AG09319 (cell line): ENCODE results near the gene GLOD4.
"Not testable (repeated sequence)": the region's sequence is repeated elsewhere in the genome, so short reads cannot be mapped to it uniquely, and the experiment has no call there.

Experiments used
- DNase-seq: peaks from one replicate; pipeline ENCODE4 v3.0.0-alpha.2; 2010; ENCODE audit warnings: low read depth; ENCODE audit errors: extremely low read depth
- TF ChIP-seq, protein P1 (sequence below): IDR thresholded peaks from 2 replicates; pipeline ENCODE4 v1.5.1; 2011; ENCODE audit warnings: low read depth, mild to moderate bottlenecking, inconsistent platforms, low read length, moderate library complexity

The GLOD4 gene, protein sequence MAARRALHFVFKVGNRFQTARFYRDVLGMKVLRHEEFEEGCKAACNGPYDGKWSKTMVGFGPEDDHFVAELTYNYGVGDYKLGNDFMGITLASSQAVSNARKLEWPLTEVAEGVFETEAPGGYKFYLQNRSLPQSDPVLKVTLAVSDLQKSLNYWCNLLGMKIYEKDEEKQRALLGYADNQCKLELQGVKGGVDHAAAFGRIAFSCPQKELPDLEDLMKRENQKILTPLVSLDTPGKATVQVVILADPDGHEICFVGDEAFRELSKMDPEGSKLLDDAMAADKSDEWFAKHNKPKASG

DNA sequence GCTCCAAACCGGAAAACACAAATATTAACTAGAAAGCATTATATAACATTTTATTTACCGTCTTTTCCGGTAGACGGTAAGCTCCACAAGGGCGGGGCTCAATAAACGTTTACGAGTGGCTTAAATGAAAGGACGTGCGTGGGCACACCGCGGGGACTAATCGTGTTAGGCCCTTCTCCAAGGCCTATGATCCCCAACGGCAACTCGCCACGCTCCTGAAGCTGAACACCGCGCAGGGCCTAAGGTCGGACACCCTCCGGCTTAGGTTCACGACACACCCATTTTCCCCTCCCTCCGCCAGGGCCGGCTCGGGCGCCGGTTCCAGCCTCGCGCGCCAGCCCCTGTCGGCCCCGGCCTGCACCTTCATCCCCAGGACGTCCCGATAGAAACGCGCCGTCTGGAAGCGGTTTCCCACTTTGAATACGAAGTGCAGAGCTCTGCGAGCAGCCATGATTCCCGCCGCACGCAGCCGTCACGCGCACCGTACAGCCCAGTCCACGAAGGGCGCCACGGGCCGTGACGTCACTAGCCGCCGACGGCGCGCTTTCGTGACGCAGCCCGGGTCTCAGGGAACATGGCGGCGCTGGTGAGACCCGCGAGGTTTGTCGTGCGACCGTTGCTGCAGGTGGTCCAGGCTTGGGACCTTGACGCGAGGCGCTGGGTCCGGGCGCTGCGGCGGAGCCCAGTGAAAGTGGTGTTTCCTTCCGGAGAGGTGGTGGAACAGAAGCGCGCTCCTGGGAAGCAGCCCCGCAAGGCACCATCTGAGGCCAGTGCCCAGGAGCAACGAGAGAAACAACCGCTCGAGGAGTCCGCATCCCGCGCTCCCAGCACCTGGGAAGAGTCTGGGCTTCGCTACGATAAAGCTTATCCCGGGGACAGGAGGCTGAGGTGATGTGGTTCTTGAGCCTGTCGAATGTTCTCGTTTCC is at the start of gene GLOD4, which contains the start of gene MRM3:
Gene GLOD4 (minus strand): TSS at position 476 of the 927 bp plus-strand sequence. CDS start 25 bp downstream, at position 451.
Gene MRM3 (plus strand): TSS at position 549 of the 927 bp plus-strand sequence. CDS start 26 bp downstream, at position 575.
- TF ChIP-seq, protein P1, sequence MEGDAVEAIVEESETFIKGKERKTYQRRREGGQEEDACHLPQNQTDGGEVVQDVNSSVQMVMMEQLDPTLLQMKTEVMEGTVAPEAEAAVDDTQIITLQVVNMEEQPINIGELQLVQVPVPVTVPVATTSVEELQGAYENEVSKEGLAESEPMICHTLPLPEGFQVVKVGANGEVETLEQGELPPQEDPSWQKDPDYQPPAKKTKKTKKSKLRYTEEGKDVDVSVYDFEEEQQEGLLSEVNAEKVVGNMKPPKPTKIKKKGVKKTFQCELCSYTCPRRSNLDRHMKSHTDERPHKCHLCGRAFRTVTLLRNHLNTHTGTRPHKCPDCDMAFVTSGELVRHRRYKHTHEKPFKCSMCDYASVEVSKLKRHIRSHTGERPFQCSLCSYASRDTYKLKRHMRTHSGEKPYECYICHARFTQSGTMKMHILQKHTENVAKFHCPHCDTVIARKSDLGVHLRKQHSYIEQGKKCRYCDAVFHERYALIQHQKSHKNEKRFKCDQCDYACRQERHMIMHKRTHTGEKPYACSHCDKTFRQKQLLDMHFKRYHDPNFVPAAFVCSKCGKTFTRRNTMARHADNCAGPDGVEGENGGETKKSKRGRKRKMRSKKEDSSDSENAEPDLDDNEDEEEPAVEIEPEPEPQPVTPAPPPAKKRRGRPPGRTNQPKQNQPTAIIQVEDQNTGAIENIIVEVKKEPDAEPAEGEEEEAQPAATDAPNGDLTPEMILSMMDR: no peak
- DNase-seq: peak; percentile 54

DNA sequence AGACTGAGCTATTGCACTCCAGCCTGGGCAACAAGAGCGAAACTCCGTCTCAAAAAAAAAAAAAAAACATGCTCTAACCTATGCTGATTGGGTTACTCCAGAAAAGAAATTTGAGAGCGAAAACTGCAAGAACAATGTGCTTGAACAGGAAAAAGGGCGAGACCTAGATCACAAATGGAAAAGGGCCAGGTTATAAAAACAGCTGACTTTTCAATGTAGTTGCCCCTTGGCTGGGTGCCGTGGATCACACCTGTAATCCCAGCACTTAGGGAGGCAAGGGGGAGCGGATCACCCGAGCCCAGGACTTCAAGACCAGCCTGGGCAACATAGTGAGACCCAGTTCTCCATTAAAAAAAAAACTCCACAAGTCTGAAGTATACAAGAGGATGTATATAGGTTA is 48.9 kb upstream of the GLOD4 start:
- TF ChIP-seq, protein P1: no peak
- DNase-seq: no peak

DNA sequence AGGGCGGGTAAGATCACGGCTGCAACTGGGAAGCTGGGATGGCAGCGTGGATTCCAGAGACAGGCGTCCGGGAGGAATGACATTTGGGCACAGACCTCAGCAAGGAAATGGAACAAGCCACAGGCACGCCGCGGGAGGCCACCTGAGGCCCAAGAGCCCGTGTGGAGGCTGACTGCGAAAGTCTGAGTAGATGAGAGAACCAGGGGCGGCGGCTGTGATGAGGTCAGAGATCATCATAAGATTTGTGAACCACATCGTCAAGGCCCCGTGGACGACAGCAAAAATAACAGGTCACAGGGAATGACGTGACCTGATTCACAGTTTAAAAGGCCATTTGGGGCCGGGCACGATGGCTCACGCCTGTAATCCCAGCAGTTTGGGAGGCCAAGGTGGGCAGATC is 48.3 kb upstream of the GLOD4 start:
- TF ChIP-seq, protein P1: no peak
- DNase-seq: no peak

DNA sequence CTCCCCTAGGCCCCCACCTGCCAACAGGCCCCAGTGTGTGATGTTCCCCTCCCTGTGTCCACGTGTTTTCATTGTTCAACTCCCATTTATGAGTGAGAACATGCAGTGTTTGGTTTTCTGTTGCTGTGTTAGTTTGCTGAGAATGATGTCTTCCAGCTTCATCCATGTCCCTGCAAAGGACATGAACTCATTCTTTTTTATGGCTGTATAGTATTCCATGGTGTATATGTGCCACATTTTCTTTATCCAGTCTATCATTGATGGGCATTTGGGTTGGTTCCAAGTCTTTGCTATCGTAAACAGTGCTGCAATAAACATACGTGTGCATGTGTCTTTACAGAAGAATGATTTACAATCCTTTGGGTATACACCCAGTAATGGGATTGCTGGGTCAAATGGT is 47.5 kb upstream of the GLOD4 start:
- not testable (repeated sequence) for DNase-seq

DNA sequence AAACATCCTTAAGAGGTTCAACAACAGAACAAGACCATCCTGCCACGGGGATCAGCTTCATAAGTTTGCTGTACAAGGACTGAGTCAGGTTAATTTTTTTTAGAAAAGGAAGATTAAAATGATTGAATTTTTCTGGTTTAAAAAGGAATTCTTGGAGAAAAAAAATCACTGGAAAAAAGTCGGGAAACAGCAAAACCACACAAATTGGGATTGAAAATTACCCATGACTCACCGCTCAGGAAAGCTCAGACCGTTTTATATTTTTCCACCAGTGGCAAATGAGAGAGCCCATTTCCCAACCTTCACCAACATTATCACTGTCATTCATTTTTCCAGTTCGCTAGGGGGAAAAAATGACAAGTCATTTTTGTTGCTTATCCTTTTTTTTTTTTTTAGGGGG is 46.7 kb upstream of the GLOD4 start:
- DNase-seq: no peak

DNA sequence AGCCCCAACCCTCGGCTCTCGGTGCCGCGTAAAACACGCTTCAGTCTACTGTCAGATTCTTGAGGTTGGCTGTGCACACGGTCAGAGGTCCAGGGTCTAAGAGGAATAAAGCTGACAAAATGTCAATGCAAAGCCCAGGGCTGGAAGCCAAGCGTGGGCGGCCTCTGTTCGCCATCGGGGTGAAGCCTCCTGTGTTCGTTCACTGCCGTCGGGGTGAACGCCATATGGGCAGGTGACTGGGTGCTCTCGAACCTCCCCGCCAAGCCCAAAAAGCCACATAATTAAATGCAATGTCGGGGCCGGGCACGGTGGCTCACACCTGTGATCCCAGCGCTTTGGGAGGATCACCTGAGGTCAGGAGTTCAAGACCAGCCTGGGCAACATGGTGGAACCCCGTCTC is 44.7 kb upstream of the GLOD4 start:
- TF ChIP-seq, protein P1: no peak
- DNase-seq: no peak

More for the DNA sequence above, 46.7 kb upstream of the GLOD4 start:
- TF ChIP-seq, protein P1: no peak

DNA sequence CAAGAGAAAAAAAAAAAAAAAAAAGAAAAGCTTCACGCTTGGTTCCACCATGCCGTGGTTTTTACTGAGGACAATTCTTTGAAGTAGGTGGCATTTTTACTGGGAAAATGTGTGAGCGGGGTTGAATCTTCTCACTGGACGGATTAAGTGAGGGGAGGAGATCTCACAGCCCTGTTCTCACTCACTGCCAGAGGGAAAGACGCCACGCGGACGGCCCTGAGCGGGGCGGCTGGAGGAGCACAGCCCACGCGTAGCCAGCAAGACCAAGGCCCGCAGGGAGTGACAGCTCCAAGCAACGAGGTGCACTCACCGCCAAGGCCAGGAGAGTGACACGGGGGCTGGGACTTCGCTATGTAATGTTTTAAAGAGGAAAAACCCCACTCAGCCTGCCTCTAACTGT is 43.1 kb upstream of the GLOD4 start:
- no peak for DNase-seq
- TF ChIP-seq, protein P1: no peak
